Suprapubic skin (tissue), 4 donors: Measurements from ENCODE around the gene CARD8.
A peak's percentile ranks its signal among the peaks of the same experiment; 100 is the strongest.

Experiments used
- CTCF ChIP-seq, 2 donors: fragments of 200-600 bp in 1 of 2; fragments of 450-650 bp in 1 of 2; sonication (generic) in 1 of 2; IDR thresholded peaks; one replicate each; pipeline ENCODE4 v1.5.1; 2016 to 2019; ENCODE audit warnings: antibody characterized with exemption in 2 of 2, mild to moderate bottlenecking in 1 of 2, moderate library complexity in 1 of 2
- EP300 ChIP-seq: sonication (generic); formaldehyde crosslinking; IDR thresholded peaks from one replicate; pipeline ENCODE4 v1.6.1; 2017; ENCODE audit warnings: antibody characterized with exemption
- POLR2A ChIP-seq, 2 donors: fragments of 450-650 bp; IDR thresholded peaks; one replicate each; pipeline ENCODE4 v1.6.1; 2017; ENCODE audit warnings: antibody characterized with exemption in 2 of 2, mild to moderate bottlenecking in 2 of 2, moderate library complexity in 2 of 2
- POLR2AphosphoS5 ChIP-seq, 3 donors: sonication (generic); formaldehyde crosslinking; IDR thresholded peaks; one replicate each; pipeline ENCODE4 v1.6.1; 2017; ENCODE audit warnings: antibody characterized with exemption in 3 of 3

- TF ChIP-seq POLR2A (IDR thresholded peaks at IDR 0.05): no peak
- no peak for TF ChIP-seq CTCF (IDR thresholded peaks at IDR 0.05)
- no peak for TF ChIP-seq EP300
- peak in 2 of 3 donors; percentile 32 to 40 for TF ChIP-seq POLR2AphosphoS5 (IDR thresholded peaks at IDR 0.05)
Observed at GRCh38 chr19:48169939-48170803, 85.5 kb downstream of the CARD8 start, which contains the start of the genes LIG1 and ZSWIM9.
